Activated naive CD8-positive, alpha-beta T cell treated with anti-CD3 and anti-CD28 coated beads, Interleukin-2, amount 10 ng/mL, durations not matched to agents 7 days and 5 days (primary cell): ENCODE results near the gene AAGAB. TPM values are rescaled to one million over a fixed set of nuclear protein-coding genes. Genes with fewer than 3 reads are reported as not detected.

ENCODE experiments used
- ATAC-seq: fragments of 150-1000 bp; cut with Tn5 transposase; one replicate; pipeline ENCODE4 v1.10.0; 2021; ENCODE audit warnings: low read depth, moderate library complexity
- POLR2A ChIA-PET: fragments of 350-600 bp; sonication (Branson Sonifier 250); formaldehyde crosslinking; loops from one replicate; lab custom pipeline; 2021; ENCODE audit warnings: antibody characterized with exemption; lab: Charles Lee
- DNase-seq: peaks from one replicate; pipeline ENCODE4 v3.0.0; 2021
- H3K27ac Mint-ChIP-seq: one replicate; pipeline ENCODE4 v1.8.0; 2022; ENCODE audit warnings: mild to moderate bottlenecking, mixed read lengths
- H3K27me3 Mint-ChIP-seq: one replicate; pipeline ENCODE4 v1.8.0; 2022; ENCODE audit warnings: mild to moderate bottlenecking, moderate library complexity, mixed read lengths
- H3K36me3 Mint-ChIP-seq: one replicate; pipeline ENCODE4 v1.8.0; 2021; ENCODE audit warnings: mild to moderate bottlenecking, mixed read lengths
- H3K4me1 Mint-ChIP-seq: one replicate; pipeline ENCODE4 v1.8.0; 2021; ENCODE audit warnings: mixed read lengths
- H3K4me3 Mint-ChIP-seq: one replicate; pipeline ENCODE4 v1.8.0; 2022; ENCODE audit warnings: mild to moderate bottlenecking, moderate library complexity, mixed read lengths
- H3K9me3 Mint-ChIP-seq: one replicate; pipeline ENCODE4 v1.8.0; 2021; ENCODE audit warnings: mixed read lengths
- total RNA-seq, 2 experiments: library from RNA; stranded (reverse); gene quantifications; one replicate each; pipeline ENCODE4 v1.2.3, GENCODE V29; 2021

The AAGAB gene
- total RNA-seq, 2 experiments from 2014 or later: 39.3 to 40.4 TPM

DNA sequence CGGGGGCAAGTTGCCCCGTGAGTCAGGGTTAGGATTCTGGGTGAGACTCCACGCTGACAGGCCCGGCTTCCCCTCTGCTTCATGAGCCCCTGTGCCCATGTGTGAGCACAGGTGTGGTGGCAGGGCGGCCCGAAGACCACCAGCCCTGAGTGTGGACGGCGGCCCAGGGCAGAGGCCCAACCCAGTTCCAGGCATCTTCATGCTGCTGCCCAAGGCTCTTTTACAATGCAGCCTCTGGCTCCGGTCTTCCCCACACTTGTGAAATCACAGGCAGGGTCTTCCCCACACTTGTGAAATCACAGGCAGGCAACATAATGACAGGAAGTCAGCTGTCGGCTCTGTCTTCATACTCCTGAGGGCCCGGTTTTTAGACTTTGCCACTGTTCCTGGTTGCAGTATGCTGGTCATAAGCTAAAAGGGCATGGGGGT lies 78.8 kb downstream of the AAGAB start:
- peaks cover 6% of the 10 kb centered on the region for H3K36me3 Mint-ChIP-seq
- POLR2A ChIA-PET: no interaction called here
- DNase-seq (peak; percentile 20), ATAC-seq (no peak)
- no peaks in the 10 kb centered on the region for H3K9me3 Mint-ChIP-seq
- peaks cover 12% of the 10 kb centered on the region for H3K4me1 Mint-ChIP-seq
- no peaks in the 10 kb centered on the region for H3K27me3 Mint-ChIP-seq
- H3K27ac Mint-ChIP-seq: no peak overlapping the region
- no peak overlapping the region for H3K4me3 Mint-ChIP-seq

DNA sequence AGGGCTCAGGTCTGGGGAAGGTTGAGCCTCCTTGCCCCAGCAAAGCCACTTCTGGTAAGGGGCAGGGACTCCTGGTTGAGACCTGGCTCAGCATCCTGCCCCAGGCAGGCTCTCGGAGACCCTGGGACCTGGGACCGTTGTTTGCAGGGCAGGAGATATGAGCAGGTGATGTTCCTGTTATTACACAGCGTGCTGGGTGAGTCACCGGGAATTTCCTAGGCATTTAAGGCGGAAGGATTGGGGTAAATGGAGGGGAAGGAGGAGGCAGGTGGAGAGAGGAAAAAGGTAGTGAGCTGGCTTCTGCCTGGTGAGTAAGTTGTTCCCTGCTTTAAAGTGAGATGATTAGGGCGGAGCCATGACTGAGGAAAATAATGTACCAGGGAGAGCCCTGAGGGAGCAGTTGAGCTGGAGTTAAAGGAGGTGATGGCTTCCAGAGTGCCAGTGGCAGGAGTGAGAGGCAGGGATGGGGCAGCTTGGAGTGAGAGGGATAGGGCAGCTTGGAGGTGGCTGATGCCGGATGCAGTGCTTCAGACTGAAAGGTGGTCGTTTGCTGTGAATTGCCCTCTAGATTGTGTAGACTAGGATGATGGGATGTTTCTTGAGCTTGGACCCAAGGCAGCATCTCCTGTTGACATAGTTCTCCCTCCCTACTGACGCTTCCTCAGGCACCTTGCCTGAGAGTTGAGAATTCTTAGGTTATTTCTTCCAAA lies 79.4 kb downstream of the AAGAB start:
- H3K9me3 Mint-ChIP-seq: no peaks in the 10 kb centered on the region
- no peak for ATAC-seq
- no peaks in the 10 kb centered on the region for H3K27me3 Mint-ChIP-seq
- POLR2A ChIA-PET: no interaction called here
- H3K36me3 Mint-ChIP-seq: peaks cover 11% of the 10 kb centered on the region
- H3K4me3 Mint-ChIP-seq: no peak overlapping the region
- DNase-seq: no peak
- no peak overlapping the region for H3K27ac Mint-ChIP-seq
- H3K4me1 Mint-ChIP-seq: peaks cover 12% of the 10 kb centered on the region

DNA sequence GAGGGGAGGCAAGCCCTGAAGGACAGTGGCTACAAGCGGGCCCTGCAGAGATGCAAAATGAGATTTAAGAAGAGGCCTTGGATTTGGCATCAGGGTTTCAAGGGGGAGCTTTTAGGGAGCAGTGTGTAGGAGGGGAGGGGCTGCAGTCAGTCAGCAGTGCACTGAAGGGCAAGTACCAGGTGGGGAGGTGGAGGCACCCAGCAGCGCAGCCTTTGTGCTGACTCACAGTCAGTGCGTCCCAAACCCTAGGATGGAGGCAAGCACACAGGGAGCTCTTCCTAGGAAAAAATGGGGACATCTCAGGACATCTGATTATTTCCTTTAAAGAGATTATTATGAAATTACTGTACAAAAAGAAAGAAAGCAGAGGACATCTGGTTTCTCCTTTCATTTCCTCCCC lies 80.0 kb downstream of the AAGAB start:
- no peaks in the 10 kb centered on the region for H3K9me3 Mint-ChIP-seq
- H3K27me3 Mint-ChIP-seq: no peaks in the 10 kb centered on the region
- peaks cover 16% of the 10 kb centered on the region for H3K4me1 Mint-ChIP-seq
- POLR2A ChIA-PET: no interaction called here
- peaks cover 11% of the 10 kb centered on the region for H3K36me3 Mint-ChIP-seq
- no peak for ATAC-seq
- DNase-seq: no peak
- peak overlapping the region; percentile 14 for H3K27ac Mint-ChIP-seq
- no peak overlapping the region for H3K4me3 Mint-ChIP-seq

- Mint-ChIP-seq H3K36me3 (peaks cover 11% of the 10 kb centered on the region), H3K27me3 (no peaks in the 10 kb centered on the region), H3K4me3 (no peak overlapping the region), H3K4me1 (peaks cover 16% of the 10 kb centered on the region), H3K27ac (peak overlapping the region; percentile 63), H3K9me3 (no peaks in the 10 kb centered on the region)
- DNase-seq: no peak
- no peak for ATAC-seq
- POLR2A ChIA-PET: no interaction called here
Observed at GRCh38 chr15:67173786-67174185, 80.7 kb downstream of the AAGAB start.

DNA sequence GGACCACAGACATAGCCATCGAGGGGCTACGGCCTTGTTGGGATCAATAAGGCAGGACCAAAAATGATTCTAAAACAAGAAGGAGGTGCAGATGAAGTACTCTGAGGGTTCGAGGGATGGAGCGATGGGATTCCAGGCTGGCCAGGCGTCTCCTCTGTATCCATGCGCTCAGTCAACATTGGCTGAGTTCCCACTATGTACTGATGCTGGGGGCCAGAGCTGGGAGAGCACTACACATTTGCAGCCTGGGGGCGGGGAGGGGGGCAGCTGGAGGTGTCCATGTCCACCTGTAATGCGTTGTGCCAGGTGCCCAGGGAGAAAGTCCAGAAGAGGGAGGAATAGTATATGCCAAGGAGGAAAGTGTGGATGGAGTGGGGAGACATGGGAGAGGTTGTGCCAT lies 81.5 kb downstream of the AAGAB start:
- POLR2A ChIA-PET: no interaction called here

DNA sequence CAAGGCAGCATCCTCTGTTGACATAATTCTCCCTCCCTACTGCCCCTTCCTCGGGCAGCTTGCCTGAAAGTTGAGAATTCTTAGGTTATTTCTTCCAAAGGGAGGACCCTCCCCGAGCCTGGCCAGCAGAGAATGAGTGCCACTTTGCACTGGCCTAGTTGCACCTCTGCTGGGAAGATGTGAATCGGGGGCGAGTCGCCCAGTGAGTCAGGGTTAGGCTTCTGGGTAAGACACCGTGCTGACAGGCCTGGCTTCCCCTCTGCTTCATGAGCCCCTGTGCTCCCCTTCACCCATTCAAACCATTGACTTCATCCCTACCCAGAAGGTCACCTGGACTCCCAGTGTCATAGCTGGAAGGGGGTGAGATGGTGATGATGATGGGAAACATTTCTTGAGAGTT lies 82.3 kb downstream of the AAGAB start:
- no peaks in the 10 kb centered on the region for H3K27me3 Mint-ChIP-seq
- ATAC-seq (no peak), DNase-seq (no peak)
- H3K9me3 Mint-ChIP-seq: no peaks in the 10 kb centered on the region
- H3K4me1 Mint-ChIP-seq: peaks cover 16% of the 10 kb centered on the region
- H3K27ac Mint-ChIP-seq: no peak overlapping the region
- peaks cover 11% of the 10 kb centered on the region for H3K36me3 Mint-ChIP-seq
- POLR2A ChIA-PET: no interaction called here
- H3K4me3 Mint-ChIP-seq: no peak overlapping the region

More for the DNA sequence above, 81.5 kb downstream of the AAGAB start:
- no peaks in the 10 kb centered on the region for H3K27me3 Mint-ChIP-seq
- peaks cover 16% of the 10 kb centered on the region for H3K4me1 Mint-ChIP-seq
- peak overlapping the region; percentile 27 for H3K27ac Mint-ChIP-seq
- ATAC-seq (no peak), DNase-seq (no peak)
- H3K36me3 Mint-ChIP-seq: peaks cover 11% of the 10 kb centered on the region
- H3K9me3 Mint-ChIP-seq: no peaks in the 10 kb centered on the region
- no peak overlapping the region for H3K4me3 Mint-ChIP-seq

DNA sequence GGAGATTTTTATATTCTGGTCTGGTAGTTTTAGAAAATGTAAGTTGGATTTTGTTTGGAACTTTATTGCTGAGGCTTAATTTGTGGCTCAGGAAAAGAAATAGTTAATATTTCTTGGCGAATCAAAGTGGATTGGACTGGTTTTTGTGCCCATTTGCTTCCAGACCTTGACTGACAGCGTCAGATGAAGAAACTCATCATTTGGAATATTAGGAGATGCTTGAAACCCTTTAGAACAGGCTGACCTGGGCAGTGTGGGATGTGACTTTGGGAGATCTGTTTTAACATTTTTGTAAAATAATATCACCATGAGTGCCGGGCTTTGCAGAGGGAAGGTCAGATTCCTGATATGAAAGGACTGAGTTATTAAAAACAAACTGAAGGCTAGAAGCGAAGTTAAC lies 83.0 kb downstream of the AAGAB start:
- Mint-ChIP-seq H3K9me3 (no peaks in the 10 kb centered on the region), H3K36me3 (peaks cover 11% of the 10 kb centered on the region), H3K4me1 (peaks cover 16% of the 10 kb centered on the region), H3K27ac (no peak overlapping the region), H3K4me3 (no peak overlapping the region), H3K27me3 (no peaks in the 10 kb centered on the region)
- DNase-seq (no peak), ATAC-seq (no peak)
- POLR2A ChIA-PET: no interaction called here

DNA sequence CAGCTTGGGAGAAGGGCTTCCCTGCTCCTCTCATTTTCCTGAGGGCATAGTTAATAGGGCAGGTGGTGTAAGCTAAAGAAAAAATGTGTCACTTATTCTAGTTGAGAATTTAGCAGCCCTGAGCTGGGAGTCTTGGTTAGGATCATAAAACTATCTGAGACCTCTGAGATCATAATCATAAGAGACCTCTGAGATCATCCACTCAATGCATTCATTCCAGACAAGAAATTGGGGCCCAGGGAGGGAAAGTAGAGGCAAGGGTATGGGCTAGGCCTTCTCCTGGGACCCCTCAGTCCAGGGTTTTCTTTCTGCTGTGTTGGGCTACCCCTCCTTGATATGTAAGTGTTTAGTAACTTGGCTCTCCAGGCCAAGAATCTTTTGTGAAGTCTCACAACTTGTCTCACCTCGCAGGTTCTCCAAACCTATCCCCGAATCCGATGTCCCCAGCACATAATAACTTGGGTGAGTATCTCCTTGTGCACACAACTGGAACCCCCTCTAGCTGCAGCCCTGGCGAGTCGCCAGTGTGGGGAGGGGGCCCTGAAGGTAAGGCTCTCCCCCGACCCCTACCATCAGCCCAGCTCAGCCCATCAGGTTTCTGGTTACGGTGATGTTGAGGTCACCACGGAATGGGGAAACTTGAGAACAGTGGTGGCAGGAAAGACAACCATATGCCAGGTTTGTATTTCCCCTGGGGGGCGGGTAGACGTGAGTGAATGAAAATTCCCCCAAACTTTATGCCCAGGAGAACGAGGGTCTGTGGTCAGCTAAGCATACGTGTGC lies 84.1 kb downstream of the AAGAB start:
- DNase-seq: no peak
- no peak overlapping the region for H3K27ac Mint-ChIP-seq

DNA sequence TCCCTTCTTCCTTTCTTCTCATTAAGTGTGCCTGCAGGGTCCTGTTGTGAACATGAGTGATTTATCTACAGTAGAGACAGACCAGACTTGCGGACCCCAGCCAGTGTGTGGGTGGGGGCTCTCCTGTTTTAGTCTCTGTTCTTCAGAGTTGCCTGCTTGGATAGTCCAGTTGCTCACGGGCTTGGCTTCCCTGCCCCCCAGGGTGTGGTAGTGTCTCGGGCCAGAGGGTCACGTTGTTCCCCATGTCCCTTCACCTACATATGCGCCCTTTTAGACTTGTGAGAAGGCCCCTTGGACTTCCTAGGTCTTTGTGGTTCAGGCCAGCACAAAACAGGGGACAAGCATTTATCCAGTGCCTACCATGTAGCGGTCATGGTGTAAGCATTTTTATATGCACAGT lies 85.8 kb downstream of the AAGAB start:
- H3K4me3 Mint-ChIP-seq: no peak overlapping the region
- H3K36me3 Mint-ChIP-seq: peaks cover 11% of the 10 kb centered on the region
- peaks cover 7% of the 10 kb centered on the region for H3K4me1 Mint-ChIP-seq
- H3K9me3 Mint-ChIP-seq: no peaks in the 10 kb centered on the region
- H3K27ac Mint-ChIP-seq: no peak overlapping the region
- POLR2A ChIA-PET: no interaction called here
- no peak for ATAC-seq
- no peaks in the 10 kb centered on the region for H3K27me3 Mint-ChIP-seq
- DNase-seq: no peak

More for the DNA sequence above, 84.1 kb downstream of the AAGAB start:
- Mint-ChIP-seq H3K36me3 (peaks cover 11% of the 10 kb centered on the region), H3K9me3 (no peaks in the 10 kb centered on the region), H3K4me1 (peaks cover 12% of the 10 kb centered on the region), H3K4me3 (no peak overlapping the region), H3K27me3 (no peaks in the 10 kb centered on the region)
- no peak for ATAC-seq
- POLR2A ChIA-PET: no interaction called here

- Mint-ChIP-seq H3K4me1 (peaks cover 4% of the 10 kb centered on the region), H3K36me3 (peaks cover 9% of the 10 kb centered on the region), H3K9me3 (no peaks in the 10 kb centered on the region), H3K27ac (no peak overlapping the region), H3K27me3 (no peaks in the 10 kb centered on the region), H3K4me3 (no peak overlapping the region)
- ATAC-seq (no peak), DNase-seq (no peak)
- POLR2A ChIA-PET: no interaction called here
Observed at GRCh38 chr15:67167091-67167490, 87.4 kb downstream of the AAGAB start.

- Mint-ChIP-seq H3K4me3 (no peak overlapping the region), H3K27ac (no peak overlapping the region), H3K27me3 (no peaks in the 10 kb centered on the region), H3K36me3 (peaks cover 9% of the 10 kb centered on the region), H3K4me1 (peaks cover 4% of the 10 kb centered on the region), H3K9me3 (no peaks in the 10 kb centered on the region)
- DNase-seq (no peak), ATAC-seq (no peak)
- POLR2A ChIA-PET: no interaction called here
Observed at GRCh38 chr15:67166280-67167009, 88.0 kb downstream of the AAGAB start.

- Mint-ChIP-seq H3K27me3 (no peaks in the 10 kb centered on the region), H3K27ac (no peak overlapping the region)
Observed at GRCh38 chr15:67165254-67166253, 88.9 kb downstream of the AAGAB start.

More at GRCh38 chr15:67165254-67166253, 88.9 kb downstream of the AAGAB start:
- peaks cover 5% of the 10 kb centered on the region for H3K36me3 Mint-ChIP-seq
- DNase-seq: no peak
- POLR2A ChIA-PET: interaction anchor here (0.6 kb wide), 1 partner anchor 309 kb away, joined by 4 read pairs; no protein-coding TSS in a partner anchor
- ATAC-seq: no peak
- H3K9me3 Mint-ChIP-seq: no peaks in the 10 kb centered on the region
- H3K4me3 Mint-ChIP-seq: no peak overlapping the region
- peaks cover 4% of the 10 kb centered on the region for H3K4me1 Mint-ChIP-seq
